Neural cell (in vitro differentiated cells): ENCODE measurements around the gene ENDOD1.

Experiments
- CTCF ChIP-seq: fragments of 450-650 bp; IDR thresholded peaks from 2 replicates; pipeline ENCODE4 v1.5.1; 2014; ENCODE audit warnings: antibody characterized with exemption, mild to moderate bottlenecking, moderate library complexity; ENCODE audit not compliant: poor library complexity, severe bottlenecking
- EP300 ChIP-seq: fragments of 450-650 bp; conservative IDR thresholded peaks from 2 replicates; pipeline ENCODE4 v1.6.1; 2014; ENCODE audit warnings: antibody characterized with exemption, mild to moderate bottlenecking, moderate library complexity; ENCODE audit not compliant: poor library complexity, severe bottlenecking
- TF ChIP-seq, protein P1 (sequence below): IDR thresholded peaks from 2 replicates; pipeline ENCODE4 v1.6.1; 2012; ENCODE audit warnings: borderline replicate concordance

- no peak for TF ChIP-seq CTCF
- no peak for TF ChIP-seq EP300
- TF ChIP-seq, protein P1, sequence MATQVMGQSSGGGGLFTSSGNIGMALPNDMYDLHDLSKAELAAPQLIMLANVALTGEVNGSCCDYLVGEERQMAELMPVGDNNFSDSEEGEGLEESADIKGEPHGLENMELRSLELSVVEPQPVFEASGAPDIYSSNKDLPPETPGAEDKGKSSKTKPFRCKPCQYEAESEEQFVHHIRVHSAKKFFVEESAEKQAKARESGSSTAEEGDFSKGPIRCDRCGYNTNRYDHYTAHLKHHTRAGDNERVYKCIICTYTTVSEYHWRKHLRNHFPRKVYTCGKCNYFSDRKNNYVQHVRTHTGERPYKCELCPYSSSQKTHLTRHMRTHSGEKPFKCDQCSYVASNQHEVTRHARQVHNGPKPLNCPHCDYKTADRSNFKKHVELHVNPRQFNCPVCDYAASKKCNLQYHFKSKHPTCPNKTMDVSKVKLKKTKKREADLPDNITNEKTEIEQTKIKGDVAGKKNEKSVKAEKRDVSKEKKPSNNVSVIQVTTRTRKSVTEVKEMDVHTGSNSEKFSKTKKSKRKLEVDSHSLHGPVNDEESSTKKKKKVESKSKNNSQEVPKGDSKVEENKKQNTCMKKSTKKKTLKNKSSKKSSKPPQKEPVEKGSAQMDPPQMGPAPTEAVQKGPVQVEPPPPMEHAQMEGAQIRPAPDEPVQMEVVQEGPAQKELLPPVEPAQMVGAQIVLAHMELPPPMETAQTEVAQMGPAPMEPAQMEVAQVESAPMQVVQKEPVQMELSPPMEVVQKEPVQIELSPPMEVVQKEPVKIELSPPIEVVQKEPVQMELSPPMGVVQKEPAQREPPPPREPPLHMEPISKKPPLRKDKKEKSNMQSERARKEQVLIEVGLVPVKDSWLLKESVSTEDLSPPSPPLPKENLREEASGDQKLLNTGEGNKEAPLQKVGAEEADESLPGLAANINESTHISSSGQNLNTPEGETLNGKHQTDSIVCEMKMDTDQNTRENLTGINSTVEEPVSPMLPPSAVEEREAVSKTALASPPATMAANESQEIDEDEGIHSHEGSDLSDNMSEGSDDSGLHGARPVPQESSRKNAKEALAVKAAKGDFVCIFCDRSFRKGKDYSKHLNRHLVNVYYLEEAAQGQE = no peak
Measured at GRCh38 chr11:95076416-95076815, 13.2 kb upstream of the ENDOD1 start.
